Hematopoietic multipotent progenitor cell (in vitro differentiated cells): ENCODE measurements around the gene MTRF1. TPM values are rescaled to one million over a fixed set of nuclear protein-coding genes. Genes with fewer than 3 reads are reported as not detected.
"Not testable (repeated sequence)": the region's sequence is repeated elsewhere in the genome, so short reads cannot be mapped to it uniquely, and the experiment has no call there.

Experiments
- DNase-seq, 3 donors: peaks; one replicate each; pipeline ENCODE4 v3.0.0-alpha.2; 2011 to 2015; ENCODE audit warnings: low read depth in 2 of 3, low spot score in 2 of 3
- total RNA-seq: library from RNA; depleted of rRNA; stranded (reverse); fragments of >200 nt; gene quantifications from one replicate; pipeline ENCODE4 v1.2.3, GENCODE V29; 2012

Gene MTRF1
- total RNA-seq, 1 donor, result 5.7 TPM

- no peak for DNase-seq
Observed at GRCh38 chr13:41282129-41282571, 18.8 kb upstream of the MTRF1 start.

- DNase-seq, result not testable (repeated sequence)
Observed at GRCh38 chr13:41279156-41279555, 15.8 kb upstream of the MTRF1 start.

GRCh38 chr13:41276824-41277223 lies 13.4 kb upstream of the MTRF1 start:
- DNase-seq, result no peak

GRCh38 chr13:41274881-41275280 lies 11.5 kb upstream of the MTRF1 start:
- DNase-seq, result no peak

- DNase-seq, result no peak
Observed at GRCh38 chr13:41273831-41274441, 10.6 kb upstream of the MTRF1 start.

- no peak for DNase-seq
Observed at GRCh38 chr13:41271456-41272285, 8.3 kb upstream of the MTRF1 start.

- DNase-seq, result peak in 2 of 3 donors; percentile 23 to 71
Observed at GRCh38 chr13:41268764-41269163, 5.4 kb upstream of the MTRF1 start.

GRCh38 chr13:41267106-41267505 lies 3.7 kb upstream of the MTRF1 start:
- no peak for DNase-seq

- no peak for DNase-seq
Observed at GRCh38 chr13:41259875-41260501, 3.4 kb downstream of the MTRF1 start.

GRCh38 chr13:41257535-41257934 lies 5.8 kb downstream of the MTRF1 start:
- no peak for DNase-seq

- no peak for DNase-seq
Observed at GRCh38 chr13:41254902-41255301, 8.5 kb downstream of the MTRF1 start.

- DNase-seq, result no peak
Observed at GRCh38 chr13:41250993-41251392, 12.4 kb downstream of the MTRF1 start.

- DNase-seq, result no peak
Observed at GRCh38 chr13:41246969-41247680, 16.3 kb downstream of the MTRF1 start.

GRCh38 chr13:41244556-41244955 lies 18.8 kb downstream of the MTRF1 start:
- DNase-seq, result no peak

- no peak for DNase-seq
Observed at GRCh38 chr13:41241626-41242025, 21.8 kb downstream of the MTRF1 start.

GRCh38 chr13:41236369-41236768 lies 27.0 kb downstream of the MTRF1 start:
- no peak for DNase-seq

- no peak for DNase-seq
Observed at GRCh38 chr13:41232578-41233480, 30.5 kb downstream of the MTRF1 start.

GRCh38 chr13:41231786-41232185 lies 31.6 kb downstream of the MTRF1 start:
- no peak for DNase-seq

- DNase-seq, result no peak
Observed at GRCh38 chr13:41231025-41231677, 32.2 kb downstream of the MTRF1 start.

- DNase-seq, result no peak
Observed at GRCh38 chr13:41229356-41229755, 34.0 kb downstream of the MTRF1 start.
